ENCODE data around the gene ZP1. TPM values are rescaled to one million over a fixed set of nuclear protein-coding genes. Genes with fewer than 3 reads are reported as not detected.

Gene ZP1
- total and polyA plus RNA-seq, 2 of the 8 experiments (the other 6 are each of a cell fraction or from before 2014, with no cell fraction given): not detected

DNA sequence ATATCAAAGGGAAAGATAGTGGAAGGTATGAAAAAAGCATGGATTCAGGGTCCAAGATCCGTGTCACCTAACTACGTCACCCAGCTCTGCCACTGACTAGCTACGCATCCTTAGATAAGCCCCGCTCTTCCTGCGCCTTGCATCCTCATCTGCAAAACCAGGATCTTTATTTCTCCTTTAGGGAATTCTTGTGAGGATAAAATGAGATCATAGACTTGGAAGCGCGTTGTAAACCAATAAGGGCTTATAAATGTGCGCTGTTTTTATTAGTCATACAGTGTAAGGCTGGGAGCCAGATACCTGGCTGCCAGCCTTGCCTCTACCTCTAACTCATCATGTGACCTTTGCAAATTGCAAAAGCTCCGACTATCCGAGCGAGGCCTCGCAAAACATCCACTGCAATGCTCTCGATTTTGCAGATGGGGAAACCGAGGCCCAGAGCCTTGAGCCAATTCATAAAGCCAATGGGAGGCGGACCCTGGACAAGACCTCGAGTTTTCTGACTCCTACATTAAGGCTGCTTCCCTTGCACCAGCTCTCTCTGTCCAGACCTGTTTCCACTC is 38.3 kb downstream of the ZP1 start (continued):
- TF ChIP-seq, protein P1, sequence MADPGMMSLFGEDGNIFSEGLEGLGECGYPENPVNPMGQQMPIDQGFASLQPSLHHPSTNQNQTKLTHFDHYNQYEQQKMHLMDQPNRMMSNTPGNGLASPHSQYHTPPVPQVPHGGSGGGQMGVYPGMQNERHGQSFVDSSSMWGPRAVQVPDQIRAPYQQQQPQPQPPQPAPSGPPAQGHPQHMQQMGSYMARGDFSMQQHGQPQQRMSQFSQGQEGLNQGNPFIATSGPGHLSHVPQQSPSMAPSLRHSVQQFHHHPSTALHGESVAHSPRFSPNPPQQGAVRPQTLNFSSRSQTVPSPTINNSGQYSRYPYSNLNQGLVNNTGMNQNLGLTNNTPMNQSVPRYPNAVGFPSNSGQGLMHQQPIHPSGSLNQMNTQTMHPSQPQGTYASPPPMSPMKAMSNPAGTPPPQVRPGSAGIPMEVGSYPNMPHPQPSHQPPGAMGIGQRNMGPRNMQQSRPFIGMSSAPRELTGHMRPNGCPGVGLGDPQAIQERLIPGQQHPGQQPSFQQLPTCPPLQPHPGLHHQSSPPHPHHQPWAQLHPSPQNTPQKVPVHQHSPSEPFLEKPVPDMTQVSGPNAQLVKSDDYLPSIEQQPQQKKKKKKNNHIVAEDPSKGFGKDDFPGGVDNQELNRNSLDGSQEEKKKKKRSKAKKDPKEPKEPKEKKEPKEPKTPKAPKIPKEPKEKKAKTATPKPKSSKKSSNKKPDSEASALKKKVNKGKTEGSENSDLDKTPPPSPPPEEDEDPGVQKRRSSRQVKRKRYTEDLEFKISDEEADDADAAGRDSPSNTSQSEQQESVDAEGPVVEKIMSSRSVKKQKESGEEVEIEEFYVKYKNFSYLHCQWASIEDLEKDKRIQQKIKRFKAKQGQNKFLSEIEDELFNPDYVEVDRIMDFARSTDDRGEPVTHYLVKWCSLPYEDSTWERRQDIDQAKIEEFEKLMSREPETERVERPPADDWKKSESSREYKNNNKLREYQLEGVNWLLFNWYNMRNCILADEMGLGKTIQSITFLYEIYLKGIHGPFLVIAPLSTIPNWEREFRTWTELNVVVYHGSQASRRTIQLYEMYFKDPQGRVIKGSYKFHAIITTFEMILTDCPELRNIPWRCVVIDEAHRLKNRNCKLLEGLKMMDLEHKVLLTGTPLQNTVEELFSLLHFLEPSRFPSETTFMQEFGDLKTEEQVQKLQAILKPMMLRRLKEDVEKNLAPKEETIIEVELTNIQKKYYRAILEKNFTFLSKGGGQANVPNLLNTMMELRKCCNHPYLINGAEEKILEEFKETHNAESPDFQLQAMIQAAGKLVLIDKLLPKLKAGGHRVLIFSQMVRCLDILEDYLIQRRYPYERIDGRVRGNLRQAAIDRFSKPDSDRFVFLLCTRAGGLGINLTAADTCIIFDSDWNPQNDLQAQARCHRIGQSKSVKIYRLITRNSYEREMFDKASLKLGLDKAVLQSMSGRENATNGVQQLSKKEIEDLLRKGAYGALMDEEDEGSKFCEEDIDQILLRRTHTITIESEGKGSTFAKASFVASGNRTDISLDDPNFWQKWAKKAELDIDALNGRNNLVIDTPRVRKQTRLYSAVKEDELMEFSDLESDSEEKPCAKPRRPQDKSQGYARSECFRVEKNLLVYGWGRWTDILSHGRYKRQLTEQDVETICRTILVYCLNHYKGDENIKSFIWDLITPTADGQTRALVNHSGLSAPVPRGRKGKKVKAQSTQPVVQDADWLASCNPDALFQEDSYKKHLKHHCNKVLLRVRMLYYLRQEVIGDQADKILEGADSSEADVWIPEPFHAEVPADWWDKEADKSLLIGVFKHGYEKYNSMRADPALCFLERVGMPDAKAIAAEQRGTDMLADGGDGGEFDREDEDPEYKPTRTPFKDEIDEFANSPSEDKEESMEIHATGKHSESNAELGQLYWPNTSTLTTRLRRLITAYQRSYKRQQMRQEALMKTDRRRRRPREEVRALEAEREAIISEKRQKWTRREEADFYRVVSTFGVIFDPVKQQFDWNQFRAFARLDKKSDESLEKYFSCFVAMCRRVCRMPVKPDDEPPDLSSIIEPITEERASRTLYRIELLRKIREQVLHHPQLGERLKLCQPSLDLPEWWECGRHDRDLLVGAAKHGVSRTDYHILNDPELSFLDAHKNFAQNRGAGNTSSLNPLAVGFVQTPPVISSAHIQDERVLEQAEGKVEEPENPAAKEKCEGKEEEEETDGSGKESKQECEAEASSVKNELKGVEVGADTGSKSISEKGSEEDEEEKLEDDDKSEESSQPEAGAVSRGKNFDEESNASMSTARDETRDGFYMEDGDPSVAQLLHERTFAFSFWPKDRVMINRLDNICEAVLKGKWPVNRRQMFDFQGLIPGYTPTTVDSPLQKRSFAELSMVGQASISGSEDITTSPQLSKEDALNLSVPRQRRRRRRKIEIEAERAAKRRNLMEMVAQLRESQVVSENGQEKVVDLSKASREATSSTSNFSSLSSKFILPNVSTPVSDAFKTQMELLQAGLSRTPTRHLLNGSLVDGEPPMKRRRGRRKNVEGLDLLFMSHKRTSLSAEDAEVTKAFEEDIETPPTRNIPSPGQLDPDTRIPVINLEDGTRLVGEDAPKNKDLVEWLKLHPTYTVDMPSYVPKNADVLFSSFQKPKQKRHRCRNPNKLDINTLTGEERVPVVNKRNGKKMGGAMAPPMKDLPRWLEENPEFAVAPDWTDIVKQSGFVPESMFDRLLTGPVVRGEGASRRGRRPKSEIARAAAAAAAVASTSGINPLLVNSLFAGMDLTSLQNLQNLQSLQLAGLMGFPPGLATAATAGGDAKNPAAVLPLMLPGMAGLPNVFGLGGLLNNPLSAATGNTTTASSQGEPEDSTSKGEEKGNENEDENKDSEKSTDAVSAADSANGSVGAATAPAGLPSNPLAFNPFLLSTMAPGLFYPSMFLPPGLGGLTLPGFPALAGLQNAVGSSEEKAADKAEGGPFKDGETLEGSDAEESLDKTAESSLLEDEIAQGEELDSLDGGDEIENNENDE (IDR thresholded peaks at IDR 0.05; ENCODE audit: insufficient replicate concordance, low read length): no peak
- TF ChIP-seq EP300 (IDR thresholded peaks at IDR 0.05; ENCODE audit: borderline replicate concordance in 1 of 2, low read depth in 2 of 2, low read length in 2 of 2) (no peak), POLR2A (IDR thresholded peaks at IDR 0.05; ENCODE audit: control extremely low read depth in 1 of 2, low read depth in 2 of 2, low read length in 2 of 2) (0 out of 3 replicates have a peak, but pooled peaks of 1 of the 2 experiments have one; percentile 24), BRCA1 (IDR thresholded peaks at IDR 0.05; ENCODE audit: low read depth, low read length) (no peak)
- TF ChIP-seq, protein P2, sequence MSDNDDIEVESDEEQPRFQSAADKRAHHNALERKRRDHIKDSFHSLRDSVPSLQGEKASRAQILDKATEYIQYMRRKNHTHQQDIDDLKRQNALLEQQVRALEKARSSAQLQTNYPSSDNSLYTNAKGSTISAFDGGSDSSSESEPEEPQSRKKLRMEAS (IDR thresholded peaks at IDR 0.05): no peak
- TF ChIP-seq, protein P3, sequence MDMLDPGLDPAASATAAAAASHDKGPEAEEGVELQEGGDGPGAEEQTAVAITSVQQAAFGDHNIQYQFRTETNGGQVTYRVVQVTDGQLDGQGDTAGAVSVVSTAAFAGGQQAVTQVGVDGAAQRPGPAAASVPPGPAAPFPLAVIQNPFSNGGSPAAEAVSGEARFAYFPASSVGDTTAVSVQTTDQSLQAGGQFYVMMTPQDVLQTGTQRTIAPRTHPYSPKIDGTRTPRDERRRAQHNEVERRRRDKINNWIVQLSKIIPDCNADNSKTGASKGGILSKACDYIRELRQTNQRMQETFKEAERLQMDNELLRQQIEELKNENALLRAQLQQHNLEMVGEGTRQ (IDR thresholded peaks at IDR 0.05; ENCODE audit: low read length): peak; percentile 4; the same call in 1 of the 2 replicates
